Measurements from ENCODE around the gene GUCA1C. TPM values are rescaled to one million over a fixed set of nuclear protein-coding genes. Genes with fewer than 3 reads are reported as not detected.

The GUCA1C gene
- total and polyA plus RNA-seq, 10 of the 15 experiments (the other 5 are each of a cell fraction or from before 2014, with no cell fraction given): not detected

DNA sequence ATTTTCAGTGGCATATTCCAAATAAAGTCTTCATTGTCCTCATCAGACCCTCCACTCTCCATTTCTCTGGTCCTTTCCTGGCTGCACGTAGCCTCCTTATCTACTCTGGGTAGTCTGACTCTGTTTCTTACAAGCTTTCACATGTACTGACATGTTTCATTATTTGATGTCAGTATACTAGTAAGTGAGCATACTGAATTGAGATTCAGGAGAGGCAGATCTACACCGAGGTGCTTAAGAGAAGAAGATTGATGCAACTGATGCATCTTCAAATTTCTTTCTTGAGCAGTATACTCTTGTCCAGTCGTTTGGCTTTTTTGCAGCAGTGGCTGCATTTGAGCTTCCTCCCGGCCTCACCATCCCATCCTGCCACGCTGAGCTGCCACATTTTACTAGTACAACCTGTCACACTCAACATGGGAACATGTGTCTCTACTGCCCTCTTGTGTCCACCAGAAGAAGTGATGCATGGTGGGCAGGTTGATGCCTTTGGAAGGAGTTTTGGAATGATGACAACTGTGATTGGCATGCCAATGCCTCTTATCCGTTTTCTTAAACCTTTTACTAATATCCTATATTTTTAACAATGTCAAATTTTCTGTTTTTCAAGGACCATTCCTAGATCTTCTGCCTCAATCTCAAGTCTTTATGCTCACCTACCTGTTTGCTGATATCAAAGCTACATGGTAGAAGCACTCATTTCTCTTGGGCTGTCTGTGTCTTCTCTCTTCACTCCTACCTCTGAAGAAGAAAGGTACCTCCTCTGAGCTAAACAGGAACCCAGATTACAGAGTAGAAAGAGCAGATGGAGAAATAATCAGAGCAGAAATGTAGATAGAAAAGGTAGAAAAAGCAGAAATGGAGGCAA lies 38.7 kb downstream of the GUCA1C start:
- Histone ChIP-seq H3K4me1 (ENCODE audit: control insufficient read depth, insufficient read depth, low read length) (no peaks in the 10 kb centered on the region), H3K27ac (ENCODE audit: control insufficient read depth, insufficient read depth) (no peak overlapping the region), H3K9me3 (replicated peaks; ENCODE audit: control insufficient read depth, insufficient read depth, low read length) (no peaks in the 10 kb centered on the region), H3K4me3 (no peak overlapping the region), H3K27me3 (replicated peaks in 1 of 2; ENCODE audit: control insufficient read depth in 2 of 2, insufficient read depth in 2 of 2, low read length in 1 of 2) (no peaks in the 10 kb centered on the region), H3K4me2 (ENCODE audit: control insufficient read depth, insufficient read depth) (no peak overlapping the region), H4K20me1 (ENCODE audit: control insufficient read depth, insufficient read depth) (no peaks in the 10 kb centered on the region), H2AFZ (ENCODE audit: control insufficient read depth, low read depth, low read length) (no peak overlapping the region; the same call in 1 of the 2 replicates), H3K36me3 (ENCODE audit: control insufficient read depth in 2 of 2, insufficient read depth in 2 of 2, low read length in 1 of 2) (no peaks in the 10 kb centered on the region), H3K9ac (ENCODE audit: control insufficient read depth, insufficient read depth, low read length) (no peak overlapping the region), H3K79me2 (ENCODE audit: control insufficient read depth, insufficient read depth, low read length) (no peaks in the 10 kb centered on the region)
- peak; percentile 96 for ATAC-seq
- in situ Hi-C loops (cut with MboI): loop anchor here (5.0 kb wide), 2 partner anchors 253 to 428 kb away; no protein-coding TSS in a partner anchor
- CTCF ChIA-PET: interaction anchor here (0.6 to 6.5 kb wide), 32 partner anchors 8 to 481 kb away, joined by 3 to 73 read pairs (median 4); no protein-coding TSS in a partner anchor
- BruUV-seq (replicated peaks): no TSS peak
- 20% methylated on average over 6 of the region's 6 CpGs for WGBS (ENCODE audit: insufficient coverage, insufficient replicate concordance, low lambda C conversion rate, missing lambda C conversion rate)
- FAIRE-seq: peak; percentile 95
- intact Hi-C loops (cut with micrococcal nuclease; ENCODE audit: unreplicated experiment): loop anchor here (1.0 to 5.0 kb wide), 3 partner anchors 167 to 426 kb away; no protein-coding TSS in a partner anchor
- DNase-seq (ENCODE audit: low read depth, low spot score): peak; percentile 19
- SMC1A ChIA-PET (ENCODE audit: uncharacterized antibody, unreplicated experiment): interaction anchor here (0.6 to 5.0 kb wide), 17 partner anchors 9 to 436 kb away, joined by 3 to 41 read pairs (median 4); no protein-coding TSS in a partner anchor
- RAD21 ChIA-PET (ENCODE audit: unreplicated experiment): interaction anchor here (0.8 to 1.9 kb wide), 10 partner anchors 97 to 427 kb away, joined by 3 to 17 read pairs (median 4); no protein-coding TSS in a partner anchor
- POLR2A ChIA-PET: interaction anchor here (0.6 kb wide), 1 partner anchor 131 kb away, joined by 3 read pairs; no protein-coding TSS in a partner anchor
- TF ChIP-seq MLLT1 (IDR thresholded peaks at IDR 0.05) (no peak), NFIC (IDR thresholded peaks at IDR 0.05; ENCODE audit: low read depth, low read length) (no peak), TCF12 (IDR thresholded peaks at IDR 0.05; ENCODE audit: low read depth, low read length) (no peak), RAD21 (IDR thresholded peaks at IDR 0.05; ENCODE audit: insufficient read depth, low read depth, low read length) (peak; percentile 92), PKNOX1 (IDR thresholded peaks at IDR 0.05) (peak; percentile 53), SMC3 (IDR thresholded peaks at IDR 0.05; ENCODE audit: borderline replicate concordance, low read length) (peak; percentile 91), CREB1 (IDR thresholded peaks at IDR 0.05; ENCODE audit: low read depth) (no peak), YY1 (IDR thresholded peaks at IDR 0.05; ENCODE audit: low read depth, low read length) (peak; percentile 77; the same call in 1 of the 2 replicates), IRF4 (IDR thresholded peaks at IDR 0.05; ENCODE audit: low read depth, low read length) (0 out of 2 replicates have a peak, but pooled peaks have one; percentile 55), SIN3A (IDR thresholded peaks at IDR 0.05; ENCODE audit: low read depth, low read length) (no peak), HDGF (IDR thresholded peaks at IDR 0.05) (no peak), HDAC6 (IDR thresholded peaks at IDR 0.05; ENCODE audit: unreplicated experiment) (no peak)
- TF ChIP-seq, protein P1, sequence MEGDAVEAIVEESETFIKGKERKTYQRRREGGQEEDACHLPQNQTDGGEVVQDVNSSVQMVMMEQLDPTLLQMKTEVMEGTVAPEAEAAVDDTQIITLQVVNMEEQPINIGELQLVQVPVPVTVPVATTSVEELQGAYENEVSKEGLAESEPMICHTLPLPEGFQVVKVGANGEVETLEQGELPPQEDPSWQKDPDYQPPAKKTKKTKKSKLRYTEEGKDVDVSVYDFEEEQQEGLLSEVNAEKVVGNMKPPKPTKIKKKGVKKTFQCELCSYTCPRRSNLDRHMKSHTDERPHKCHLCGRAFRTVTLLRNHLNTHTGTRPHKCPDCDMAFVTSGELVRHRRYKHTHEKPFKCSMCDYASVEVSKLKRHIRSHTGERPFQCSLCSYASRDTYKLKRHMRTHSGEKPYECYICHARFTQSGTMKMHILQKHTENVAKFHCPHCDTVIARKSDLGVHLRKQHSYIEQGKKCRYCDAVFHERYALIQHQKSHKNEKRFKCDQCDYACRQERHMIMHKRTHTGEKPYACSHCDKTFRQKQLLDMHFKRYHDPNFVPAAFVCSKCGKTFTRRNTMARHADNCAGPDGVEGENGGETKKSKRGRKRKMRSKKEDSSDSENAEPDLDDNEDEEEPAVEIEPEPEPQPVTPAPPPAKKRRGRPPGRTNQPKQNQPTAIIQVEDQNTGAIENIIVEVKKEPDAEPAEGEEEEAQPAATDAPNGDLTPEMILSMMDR (IDR thresholded peaks at IDR 0.05 in 2 of 3, conservative IDR thresholded peaks at IDR 0.05 in 1 of 3; ENCODE audit: control insufficient read depth in 2 of 3, extremely low read depth in 1 of 3, insufficient read depth in 1 of 3, low read depth in 3 of 3, low read length in 3 of 3): peak; percentile 85 to 91 (median 89)

All from GM12878 (cell line).